ENCODE results near the gene IQGAP1.

Gene IQGAP1

DNA sequence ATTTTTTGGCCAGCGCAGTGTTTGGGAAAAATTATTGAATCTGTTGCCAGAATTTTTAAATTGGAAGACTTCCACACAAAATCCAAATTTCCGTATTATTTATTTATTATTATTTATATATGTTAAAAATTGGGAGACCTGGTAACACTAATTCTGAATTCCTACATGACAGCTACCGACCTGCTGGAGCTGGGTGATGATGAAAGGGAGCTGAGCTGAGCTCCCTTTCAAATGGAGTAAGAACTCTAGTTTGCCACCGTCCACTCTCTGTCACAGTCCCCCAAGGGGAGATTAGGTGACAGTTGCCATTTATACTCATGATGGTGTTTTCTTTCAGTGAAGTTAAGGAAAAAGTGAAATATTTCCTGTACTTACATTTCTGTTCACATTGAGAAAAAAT is 143.1 kb downstream of the IQGAP1 start:
- TF ChIP-seq, protein P1, sequence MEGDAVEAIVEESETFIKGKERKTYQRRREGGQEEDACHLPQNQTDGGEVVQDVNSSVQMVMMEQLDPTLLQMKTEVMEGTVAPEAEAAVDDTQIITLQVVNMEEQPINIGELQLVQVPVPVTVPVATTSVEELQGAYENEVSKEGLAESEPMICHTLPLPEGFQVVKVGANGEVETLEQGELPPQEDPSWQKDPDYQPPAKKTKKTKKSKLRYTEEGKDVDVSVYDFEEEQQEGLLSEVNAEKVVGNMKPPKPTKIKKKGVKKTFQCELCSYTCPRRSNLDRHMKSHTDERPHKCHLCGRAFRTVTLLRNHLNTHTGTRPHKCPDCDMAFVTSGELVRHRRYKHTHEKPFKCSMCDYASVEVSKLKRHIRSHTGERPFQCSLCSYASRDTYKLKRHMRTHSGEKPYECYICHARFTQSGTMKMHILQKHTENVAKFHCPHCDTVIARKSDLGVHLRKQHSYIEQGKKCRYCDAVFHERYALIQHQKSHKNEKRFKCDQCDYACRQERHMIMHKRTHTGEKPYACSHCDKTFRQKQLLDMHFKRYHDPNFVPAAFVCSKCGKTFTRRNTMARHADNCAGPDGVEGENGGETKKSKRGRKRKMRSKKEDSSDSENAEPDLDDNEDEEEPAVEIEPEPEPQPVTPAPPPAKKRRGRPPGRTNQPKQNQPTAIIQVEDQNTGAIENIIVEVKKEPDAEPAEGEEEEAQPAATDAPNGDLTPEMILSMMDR (IDR thresholded peaks at IDR 0.05; ENCODE audit: insufficient read depth, missing control alignments) = no peak
- FAIRE-seq = no peak
- DNase-seq (ENCODE audit: insufficient read length, low spot score) = no peak

DNA sequence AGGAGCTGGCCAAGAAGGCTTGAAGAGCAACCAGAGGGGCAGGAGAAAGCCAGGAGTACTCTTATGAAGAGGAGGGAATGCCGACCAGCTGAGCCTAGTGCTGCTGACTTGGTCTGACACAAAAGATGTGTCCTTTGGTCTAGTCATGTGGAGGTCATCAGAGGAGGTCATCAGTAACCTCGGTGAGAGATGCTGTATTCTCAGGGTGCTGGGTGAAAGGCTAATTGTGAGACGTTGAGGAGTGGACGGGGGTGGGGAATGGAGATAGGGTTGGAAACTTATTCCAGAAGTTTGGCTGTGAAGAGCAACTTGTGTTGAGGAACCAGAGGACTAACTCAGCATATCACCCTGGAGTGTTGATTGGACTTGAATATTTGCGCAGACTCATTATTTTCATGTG is 147.2 kb downstream of the IQGAP1 start:
- DNase-seq (ENCODE audit: insufficient read length, low spot score) (no peak), FAIRE-seq (no peak)
- TF ChIP-seq, protein P1 (IDR thresholded peaks at IDR 0.05; ENCODE audit: insufficient read depth, missing control alignments) = no peak

DNA sequence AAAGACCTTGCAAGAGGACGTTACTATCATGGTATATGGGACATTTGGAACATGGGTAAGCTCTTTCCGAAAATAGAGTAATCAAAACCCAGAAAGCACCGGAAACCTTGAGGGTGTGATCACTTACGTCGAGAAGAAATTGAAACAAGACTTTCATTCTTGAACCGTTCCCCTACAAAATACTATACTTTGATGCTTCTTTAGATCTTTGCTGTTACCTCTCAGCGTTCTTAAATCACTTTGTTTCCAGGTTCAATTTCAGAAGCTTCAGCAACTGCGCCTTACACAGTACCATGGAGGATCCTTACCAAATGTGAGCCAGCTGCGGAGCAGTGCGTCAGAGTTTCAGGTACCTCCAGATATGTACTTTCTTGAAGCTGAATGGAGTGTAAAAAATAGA is 151.7 kb downstream of the IQGAP1 start:
- no peak for DNase-seq (ENCODE audit: insufficient read length, low spot score)
- TF ChIP-seq, protein P1 (IDR thresholded peaks at IDR 0.05; ENCODE audit: insufficient read depth, missing control alignments) = no peak
- no peak for FAIRE-seq

DNA sequence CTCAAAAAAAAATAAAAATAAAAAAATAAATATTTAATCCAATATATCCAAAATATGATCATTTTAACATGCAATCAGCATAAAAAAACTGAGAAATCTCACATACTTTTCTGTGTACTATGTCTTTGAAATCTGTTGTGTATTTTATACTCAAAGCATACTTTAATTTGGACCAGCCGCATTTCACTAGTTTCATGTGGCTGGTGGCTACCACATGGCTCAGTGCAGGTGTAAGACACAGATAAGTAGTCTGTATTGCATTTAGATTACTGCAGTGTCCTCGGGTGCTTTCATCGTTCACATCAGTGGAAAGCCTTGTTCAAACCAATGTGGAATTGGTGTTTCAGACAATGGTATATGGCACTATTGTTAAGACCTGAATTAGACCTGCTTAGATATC is 152.7 kb downstream of the IQGAP1 start:
- TF ChIP-seq, protein P1 (IDR thresholded peaks at IDR 0.05; ENCODE audit: insufficient read depth, missing control alignments) = no peak
- DNase-seq (ENCODE audit: insufficient read length, low spot score) (no peak), FAIRE-seq (no peak)

DNA sequence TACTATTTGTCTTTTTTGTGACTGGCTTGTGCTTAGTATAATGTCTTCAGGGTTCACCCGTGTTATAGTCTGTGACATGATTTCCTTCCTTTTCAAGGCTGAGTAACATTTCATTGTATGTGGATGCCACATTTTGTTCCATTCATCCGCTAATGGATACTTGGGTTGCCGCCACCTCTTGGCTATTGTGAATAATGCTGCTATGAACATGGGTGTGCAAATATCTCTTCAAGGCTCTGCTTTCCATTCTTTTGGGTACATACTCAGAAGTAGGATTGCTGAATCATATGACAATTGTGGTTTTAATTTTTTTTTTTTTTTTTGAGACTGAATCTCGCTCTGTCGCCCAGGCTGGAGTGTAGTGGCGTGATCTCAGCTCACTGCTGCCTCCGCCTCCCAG is 157.1 kb downstream of the IQGAP1 start:
- FAIRE-seq (no peak), DNase-seq (ENCODE audit: insufficient read length, low spot score) (no peak)
- TF ChIP-seq, protein P1 (IDR thresholded peaks at IDR 0.05; ENCODE audit: insufficient read depth, missing control alignments) = no peak

DNA sequence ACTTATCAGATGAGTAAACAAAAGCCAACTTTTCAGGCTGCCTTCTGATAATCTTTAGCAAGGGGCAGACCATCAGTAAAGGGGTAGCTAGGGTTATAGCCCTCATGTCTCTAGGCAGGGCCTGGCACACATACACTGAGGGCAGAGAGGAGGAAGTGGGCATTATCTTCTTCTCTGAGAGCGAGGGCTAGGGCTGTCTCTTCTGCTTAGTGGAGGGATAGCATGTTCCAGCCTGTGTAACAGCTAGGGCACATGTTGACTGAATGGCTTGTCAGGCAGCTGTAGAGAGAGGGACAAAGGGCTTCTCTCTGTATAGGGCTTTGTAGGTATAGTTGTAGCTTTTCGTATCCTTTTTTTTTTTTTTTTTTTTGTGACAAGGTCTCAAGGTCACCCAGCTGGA is 159.5 kb downstream of the IQGAP1 start:
- no peak for FAIRE-seq
- TF ChIP-seq, protein P1 (IDR thresholded peaks at IDR 0.05; ENCODE audit: insufficient read depth, missing control alignments) = no peak
- DNase-seq (ENCODE audit: insufficient read length, low spot score) = no peak

DNA sequence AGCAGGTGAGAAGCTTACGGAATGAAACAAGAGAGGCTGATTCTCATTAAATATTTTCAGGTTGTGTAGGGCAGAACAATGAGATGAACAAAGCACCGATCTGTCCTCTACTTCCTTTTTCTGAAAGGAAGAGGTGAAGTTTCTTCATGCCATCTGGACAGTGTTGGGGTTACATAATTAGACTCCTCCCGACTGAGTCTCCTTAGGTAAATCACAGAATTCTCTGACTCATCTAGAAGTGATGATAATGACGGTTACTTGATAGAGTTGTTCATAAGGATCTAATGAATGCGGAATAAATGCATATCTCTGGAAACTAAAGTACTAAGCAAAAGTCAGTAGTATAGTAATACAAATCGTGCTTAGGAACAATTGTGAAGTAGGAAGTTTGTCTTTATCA is 162.9 kb downstream of the IQGAP1 start:
- no peak for FAIRE-seq
- DNase-seq (ENCODE audit: insufficient read length, low spot score) = no peak
- TF ChIP-seq, protein P1 (IDR thresholded peaks at IDR 0.05; ENCODE audit: insufficient read depth, missing control alignments) = no peak

Measured in D721Med (cell line).